ENCODE measurements around the gene CASP6. TPM values are rescaled to one million over a fixed set of nuclear protein-coding genes. Genes with fewer than 3 reads are reported as not detected.
A peak's percentile ranks its signal among the peaks of the same experiment; 100 is the strongest.

Gene CASP6
- total and polyA plus RNA-seq, 8 donors, result 6.4 to 18.6 (median 10.3) TPM

DNA sequence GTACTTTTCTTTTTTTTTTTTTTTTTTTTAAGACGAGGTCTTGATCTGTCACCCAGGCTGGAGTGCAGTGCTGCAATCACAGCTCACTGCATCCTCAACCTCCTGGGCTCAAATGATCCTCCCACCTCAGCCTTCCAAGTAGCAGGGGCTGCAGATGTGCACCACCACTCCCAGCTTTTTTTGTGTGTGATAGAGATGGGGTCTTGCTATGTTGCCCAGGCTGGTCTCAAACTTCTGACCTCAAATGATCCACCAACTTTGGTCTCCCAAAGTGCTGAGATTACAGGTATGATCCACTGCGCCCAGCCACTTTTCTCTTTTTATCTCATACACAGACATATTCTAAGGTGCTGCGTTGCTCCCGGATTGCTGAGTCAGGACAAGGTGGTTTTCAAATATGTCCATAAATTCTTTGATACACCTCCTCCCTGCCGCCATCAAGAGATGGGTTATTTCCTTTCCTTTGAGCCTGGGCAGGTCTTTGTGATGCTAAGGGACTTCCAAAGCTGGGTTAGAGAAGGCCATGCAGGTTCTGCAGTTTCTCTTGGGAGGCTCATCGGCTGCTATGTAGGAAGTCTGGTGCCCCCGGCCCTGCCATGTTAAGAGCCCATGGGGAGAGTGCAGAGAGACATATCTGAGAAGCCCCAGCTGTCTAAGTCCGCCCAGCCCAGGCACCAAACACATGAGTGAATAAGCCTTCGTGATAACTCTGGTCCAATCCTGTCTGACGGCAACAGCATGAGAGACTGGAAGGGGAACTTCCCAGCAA, 35.0 kb upstream of the CASP6 start:
- no peaks in the 10 kb centered on the region for H3K27me3 ChIP-seq
- H3K4me1 ChIP-seq, result peaks cover 13 to 14% (median 13%) of the 10 kb centered on the region in 3 donors
- H3K9me3 ChIP-seq, result no peaks in the 10 kb centered on the region
- H3K36me3 ChIP-seq, result peaks cover 0 to 2% (median 0%) of the 10 kb centered on the region in 3 donors
- DNase-seq (no peak), ATAC-seq (no peak), FAIRE-seq (no peak)
- WGBS, 2 donors, result 94% methylated on average over 10 of the region's 10 CpGs
- intact Hi-C loops (cut with DNase I), result no loop called here
- no peak overlapping the region for H3K27ac ChIP-seq
- no peak overlapping the region for H3K4me3 ChIP-seq
- TF ChIP-seq, protein P1, sequence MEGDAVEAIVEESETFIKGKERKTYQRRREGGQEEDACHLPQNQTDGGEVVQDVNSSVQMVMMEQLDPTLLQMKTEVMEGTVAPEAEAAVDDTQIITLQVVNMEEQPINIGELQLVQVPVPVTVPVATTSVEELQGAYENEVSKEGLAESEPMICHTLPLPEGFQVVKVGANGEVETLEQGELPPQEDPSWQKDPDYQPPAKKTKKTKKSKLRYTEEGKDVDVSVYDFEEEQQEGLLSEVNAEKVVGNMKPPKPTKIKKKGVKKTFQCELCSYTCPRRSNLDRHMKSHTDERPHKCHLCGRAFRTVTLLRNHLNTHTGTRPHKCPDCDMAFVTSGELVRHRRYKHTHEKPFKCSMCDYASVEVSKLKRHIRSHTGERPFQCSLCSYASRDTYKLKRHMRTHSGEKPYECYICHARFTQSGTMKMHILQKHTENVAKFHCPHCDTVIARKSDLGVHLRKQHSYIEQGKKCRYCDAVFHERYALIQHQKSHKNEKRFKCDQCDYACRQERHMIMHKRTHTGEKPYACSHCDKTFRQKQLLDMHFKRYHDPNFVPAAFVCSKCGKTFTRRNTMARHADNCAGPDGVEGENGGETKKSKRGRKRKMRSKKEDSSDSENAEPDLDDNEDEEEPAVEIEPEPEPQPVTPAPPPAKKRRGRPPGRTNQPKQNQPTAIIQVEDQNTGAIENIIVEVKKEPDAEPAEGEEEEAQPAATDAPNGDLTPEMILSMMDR (IDR thresholded peaks at IDR 0.05), result no peak

DNA sequence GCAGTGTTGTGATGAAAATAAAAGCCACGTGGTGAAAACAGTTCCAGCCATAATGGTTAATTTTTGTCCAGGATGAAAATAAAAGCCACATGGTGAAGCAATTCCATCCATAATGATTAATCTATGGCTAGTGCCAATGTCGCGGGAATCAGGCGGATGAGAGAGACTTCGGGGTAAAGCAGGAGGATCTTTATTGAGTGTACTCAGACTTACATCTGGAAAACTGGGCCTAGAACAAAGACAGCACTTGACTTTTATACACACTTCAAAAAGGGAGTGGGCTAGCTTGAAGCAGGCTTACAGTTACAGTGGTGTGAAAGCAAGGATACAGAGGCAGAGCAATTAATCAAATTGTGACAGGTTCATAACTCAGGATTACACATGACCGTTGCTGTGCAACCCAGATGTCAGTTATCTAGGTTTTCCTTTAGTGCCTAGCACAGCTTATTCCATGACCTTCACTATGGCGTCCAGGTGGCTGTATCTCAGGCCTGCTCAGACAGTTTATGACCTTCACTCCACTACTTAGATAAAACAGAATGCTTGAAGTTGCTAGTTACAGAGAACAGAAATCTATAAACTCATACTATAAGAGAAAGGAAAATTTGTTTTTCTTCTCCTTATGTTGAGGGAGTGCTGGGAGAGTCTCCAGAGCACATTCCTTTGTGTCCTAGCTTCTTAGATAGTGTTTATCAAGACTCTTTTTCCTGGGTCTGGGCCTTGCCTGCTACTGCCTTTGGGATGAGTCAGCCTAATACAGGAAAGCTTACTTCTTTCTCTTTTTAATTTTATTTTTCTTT, 32.5 kb upstream of the CASP6 start:
- H3K36me3 ChIP-seq, result no peaks in the 10 kb centered on the region
- peaks cover 13 to 14% (median 13%) of the 10 kb centered on the region in 3 donors for H3K4me1 ChIP-seq
- DNase-seq (peak in 4 of 6 donors; percentile 36 to 79 (median 66)), ATAC-seq (peak; percentile 90 to 97 (median 96)), FAIRE-seq (peak; percentile 13)
- H3K27ac ChIP-seq, result peak overlapping the region; percentile 14 to 65 (median 62)
- TF ChIP-seq, protein P1 (IDR thresholded peaks at IDR 0.05), result no peak
- intact Hi-C loops (cut with DNase I), result no loop called here
- H3K9me3 ChIP-seq, result no peaks in the 10 kb centered on the region
- no peaks in the 10 kb centered on the region for H3K27me3 ChIP-seq
- WGBS, 2 donors, result 17 to 24% methylated on average over 7 of the region's 7 CpGs
- H3K4me3 ChIP-seq, result no peak overlapping the region

DNA sequence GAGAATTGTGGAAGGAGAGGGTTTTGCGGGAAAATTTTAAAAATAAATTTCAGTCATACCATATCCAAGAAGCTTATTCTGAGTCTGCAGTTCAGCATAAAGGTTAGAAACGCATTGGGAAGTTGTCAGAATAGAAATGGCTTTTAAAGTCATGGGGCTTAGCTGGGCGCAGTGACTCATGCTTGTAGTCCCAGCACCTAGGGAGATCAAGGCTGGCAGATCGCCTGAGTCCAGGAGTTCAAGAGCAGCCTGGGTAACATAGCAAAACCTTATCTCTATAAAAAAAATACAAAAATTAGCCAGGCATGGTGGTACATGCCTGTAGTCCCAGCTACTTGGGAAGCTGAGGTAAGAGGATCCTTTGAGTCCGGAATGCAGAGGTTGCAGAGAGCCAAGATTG, 30.5 kb upstream of the CASP6 start:
- Histone ChIP-seq H3K4me3 (no peak overlapping the region), H3K27ac (no peak overlapping the region), H3K9me3 (no peaks in the 10 kb centered on the region), H3K27me3 (no peaks in the 10 kb centered on the region), H3K4me1 (peaks cover 13 to 14% (median 13%) of the 10 kb centered on the region in 3 donors), H3K36me3 (no peaks in the 10 kb centered on the region)
- TF ChIP-seq, protein P1 (IDR thresholded peaks at IDR 0.05), result no peak
- intact Hi-C loops (cut with DNase I), result no loop called here
- ATAC-seq, result no peak
- no peak for FAIRE-seq
- DNase-seq, result peak in 1 of 6 donors; percentile 22
- WGBS, 2 donors, result 85 to 91% methylated on average over 5 of the region's 5 CpGs

DNA sequence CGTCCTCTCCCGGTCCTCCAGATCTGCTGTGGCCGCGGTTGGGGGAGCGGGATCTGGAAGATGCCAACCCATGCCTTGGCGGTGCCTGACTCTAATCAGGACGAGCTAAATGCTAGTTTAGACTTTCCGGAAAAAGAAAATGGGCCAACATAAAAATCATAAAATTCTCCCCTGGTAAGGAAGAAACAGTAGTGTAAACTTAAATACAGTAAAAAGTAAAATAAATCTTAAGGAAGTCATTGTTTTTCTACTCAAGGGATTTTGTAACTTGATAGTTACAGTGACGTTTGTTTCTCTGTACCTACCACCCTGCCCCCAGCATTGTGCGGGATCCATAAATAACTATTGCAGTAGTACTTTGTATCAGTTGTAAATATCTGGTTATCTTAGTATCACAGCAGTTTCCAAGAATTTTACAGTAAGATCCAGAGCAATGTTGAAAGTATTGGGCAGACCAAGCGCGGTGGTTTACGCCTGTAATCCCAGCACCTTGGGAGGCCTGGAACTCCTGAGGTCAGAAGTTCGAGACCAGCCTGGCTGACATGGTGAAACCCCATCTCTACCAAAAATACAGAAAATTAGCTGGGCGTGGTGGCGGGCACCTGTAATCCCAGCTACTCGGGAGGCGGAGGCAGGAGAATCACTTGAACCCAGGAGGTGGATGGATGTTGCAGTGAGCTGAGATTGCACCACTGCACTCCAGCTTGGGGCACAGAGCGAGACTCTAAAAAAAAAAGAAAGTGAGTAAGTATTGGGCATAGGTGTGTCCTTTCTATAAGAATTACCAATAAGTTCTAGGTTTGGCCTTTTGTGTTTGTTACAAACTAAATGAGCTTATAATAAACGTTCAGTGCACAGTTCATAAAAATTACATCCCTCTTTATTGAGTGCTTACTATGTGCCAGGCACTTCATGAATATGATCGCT, 27.6 kb upstream of the CASP6 start:
- FAIRE-seq (no peak), ATAC-seq (peak; percentile 11 to 57 (median 24)), DNase-seq (peak in 3 of 6 donors; percentile 13 to 38 (median 25))
- intact Hi-C loops (cut with DNase I), result no loop called here
- Histone ChIP-seq H3K4me1 (peaks cover 8 to 13% (median 8%) of the 10 kb centered on the region in 3 donors), H3K27ac (peak overlapping the region; percentile 87 to 97 (median 95)), H3K36me3 (no peaks in the 10 kb centered on the region), H3K27me3 (no peaks in the 10 kb centered on the region), H3K4me3 (peak overlapping the region; percentile 35 to 79 (median 67)), H3K9me3 (no peaks in the 10 kb centered on the region)
- 43 to 44% methylated on average over 21 of the region's 21 CpGs for WGBS, 2 donors
- TF ChIP-seq, protein P1 (IDR thresholded peaks at IDR 0.05), result no peak

All from pancreas (tissue), 10 donors.